Measurements from ENCODE around the gene RAD51B.

RAD51B gene

GRCh38 chr14:68775614-68776126, 956.1 kb downstream of the RAD51B start:
- no peak for DNase-seq (ENCODE audit: low read depth)

- no peak for DNase-seq (ENCODE audit: low read depth)
Observed at GRCh38 chr14:68777644-68778043, 958.1 kb downstream of the RAD51B start.

Measured in iris pigment epithelial cell (primary cell).